Pancreas (tissue), 10 donors: Measurements from ENCODE around the gene KATNIP. TPM values are rescaled to one million over a fixed set of nuclear protein-coding genes. Genes with fewer than 3 reads are reported as not detected.
A peak's percentile ranks its signal among the peaks of the same experiment; 100 is the strongest.

Source experiments
- ATAC-seq, 4 donors: fragments of 200-7000 bp; cut with Tn5 transposase; one replicate each; pipeline versions ENCODE4 v1.8.0 to v1.9.1; 2020; ENCODE audit warnings: mild to moderate bottlenecking in 4 of 4, moderate library complexity in 4 of 4
- DNase-seq, 6 donors: peaks; one replicate each; pipeline ENCODE4 v3.0.0-alpha.2; 2020
- FAIRE-seq: peaks from 2 replicates; lab custom pipeline; 2012; peaks lifted over from hg19 to GRCh38; lab: Jason Lieb, UNC
- H3K27ac ChIP-seq, 4 donors: fragments of 200-600 bp; sonication (generic); 1 replicate in 3 of 4; 2 replicates in 1 of 4; pipeline versions ENCODE4 v1.5.0 to v1.8.0; 2020
- H3K27me3 ChIP-seq, 4 donors: fragments of 200-600 bp; one replicate each; pipeline ENCODE4 v1.8.0; 2021
- H3K36me3 ChIP-seq, 3 donors: fragments of 200-600 bp; sonication (generic) in 1 of 3; one replicate each; pipeline versions ENCODE4 v1.5.0 to v1.8.0; 2020 to 2021
- H3K4me1 ChIP-seq, 3 donors: fragments of 200-600 bp; one replicate each; pipeline ENCODE4 v1.8.0; 2021
- H3K4me3 ChIP-seq, 4 donors: fragments of 200-600 bp; sonication (generic) in 2 of 4; one replicate each; pipeline versions ENCODE4 v1.5.0 to v1.8.0; 2020 to 2021
- H3K9me3 ChIP-seq, 4 donors: fragments of 200-600 bp; one replicate each; pipeline ENCODE4 v1.8.0; 2021
- WGBS, 2 donors: extraction: QIAGEN DNeasy Blood & Tissue Kit; methylation state at CpG; one replicate each; pipeline ENCODE4 v1.1.7; 2013; 5-methylcytosine and 5-hydroxymethylcytosine counted together
- intact Hi-C, 3 donors: fragments of 100-400 bp; cut with DNase I; formaldehyde crosslinking; loops; one replicate each; pipeline versions ENCODE4 v1.11.1 to v1.14.2; 2022
- polyA plus RNA-seq, 2 donors: library from polyadenylated mRNA; stranded (reverse); fragments of 200-250 nt; gene quantifications; one replicate each; pipeline ENCODE4 v1.2.3, GENCODE V29; 2013
- total RNA-seq, 6 donors: library from RNA; stranded (reverse); fragmentation: NEBNext Ultra II Directional in 4 of 6; extraction: Animal tissue kit (Norgen Biotek cat#: 25700) in 4 of 6; gene quantifications; one replicate each; pipeline versions ENCODE4 v1.2.1 to v1.2.4, GENCODE V29; 2021 to 2023
- TF ChIP-seq, protein P1 (sequence below), 4 donors: fragments of 200-600 bp; sonication (generic) in 3 of 4; IDR thresholded peaks; one replicate each; pipeline versions ENCODE4 v1.5.0 to v1.8.0; 2021; ENCODE audit warnings: antibody characterized with exemption in 4 of 4
- donor health status: healthy with polysubstance abuse.
- donor health status: DM: no; HTN: no; CAD: no; lungs with moderate emphysema.
- donor health status: DM: no; HTN: no; CAD: no.
- donor health status: control.
- donor health status: control.
- donor health status: Bipolar disorder and iron deficiency.
- donor health status: DM: yes; HTN: yes; CAD: no.
- donor health status: DM: no; HTN: no; CAD: no.
- donor health status: DM: no; HTN: no; CAD: no.
- donor health status: DM: yes; HTN: yes; CAD: no.

KATNIP gene
- total and polyA plus RNA-seq, 8 donors: 10.8 to 26.7 (median 16.1) TPM

DNA sequence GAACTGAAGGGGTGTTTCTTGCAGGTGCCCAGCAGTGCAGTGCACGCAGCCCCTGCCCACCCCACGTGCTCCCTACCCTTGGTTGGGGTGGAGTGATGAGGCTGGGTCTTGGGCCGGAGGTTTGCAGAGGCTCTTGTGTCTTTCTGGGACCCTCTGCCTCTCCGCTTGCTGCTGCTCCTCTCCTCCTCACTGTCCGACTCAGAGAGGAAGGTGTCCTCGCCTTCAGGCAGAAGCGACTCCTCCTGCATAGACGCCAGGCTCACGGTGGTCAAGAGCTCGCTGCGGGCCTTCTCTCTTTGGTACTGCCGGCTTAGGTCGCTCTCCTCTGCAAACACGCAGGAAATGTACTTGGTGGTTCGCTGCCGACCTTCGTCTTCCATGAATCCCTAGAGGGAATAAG is 43.2 kb upstream of the KATNIP start:
- Histone ChIP-seq H3K9me3 (no peaks in the 10 kb centered on the region), H3K27me3 (no peaks in the 10 kb centered on the region), H3K4me1 (no peaks in the 10 kb centered on the region), H3K36me3 (peaks cover 4 to 85% (median 51%) of the 10 kb centered on the region in 3 donors), H3K4me3 (no peak overlapping the region), H3K27ac (no peak overlapping the region)
- WGBS, 2 donors: 94% methylated on average over 17 of the region's 17 CpGs
- TF ChIP-seq, protein P1, sequence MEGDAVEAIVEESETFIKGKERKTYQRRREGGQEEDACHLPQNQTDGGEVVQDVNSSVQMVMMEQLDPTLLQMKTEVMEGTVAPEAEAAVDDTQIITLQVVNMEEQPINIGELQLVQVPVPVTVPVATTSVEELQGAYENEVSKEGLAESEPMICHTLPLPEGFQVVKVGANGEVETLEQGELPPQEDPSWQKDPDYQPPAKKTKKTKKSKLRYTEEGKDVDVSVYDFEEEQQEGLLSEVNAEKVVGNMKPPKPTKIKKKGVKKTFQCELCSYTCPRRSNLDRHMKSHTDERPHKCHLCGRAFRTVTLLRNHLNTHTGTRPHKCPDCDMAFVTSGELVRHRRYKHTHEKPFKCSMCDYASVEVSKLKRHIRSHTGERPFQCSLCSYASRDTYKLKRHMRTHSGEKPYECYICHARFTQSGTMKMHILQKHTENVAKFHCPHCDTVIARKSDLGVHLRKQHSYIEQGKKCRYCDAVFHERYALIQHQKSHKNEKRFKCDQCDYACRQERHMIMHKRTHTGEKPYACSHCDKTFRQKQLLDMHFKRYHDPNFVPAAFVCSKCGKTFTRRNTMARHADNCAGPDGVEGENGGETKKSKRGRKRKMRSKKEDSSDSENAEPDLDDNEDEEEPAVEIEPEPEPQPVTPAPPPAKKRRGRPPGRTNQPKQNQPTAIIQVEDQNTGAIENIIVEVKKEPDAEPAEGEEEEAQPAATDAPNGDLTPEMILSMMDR (IDR thresholded peaks at IDR 0.05): no peak
- no peak for ATAC-seq
- no peak for FAIRE-seq
- intact Hi-C loops: no loop called here
- DNase-seq: no peak

DNA sequence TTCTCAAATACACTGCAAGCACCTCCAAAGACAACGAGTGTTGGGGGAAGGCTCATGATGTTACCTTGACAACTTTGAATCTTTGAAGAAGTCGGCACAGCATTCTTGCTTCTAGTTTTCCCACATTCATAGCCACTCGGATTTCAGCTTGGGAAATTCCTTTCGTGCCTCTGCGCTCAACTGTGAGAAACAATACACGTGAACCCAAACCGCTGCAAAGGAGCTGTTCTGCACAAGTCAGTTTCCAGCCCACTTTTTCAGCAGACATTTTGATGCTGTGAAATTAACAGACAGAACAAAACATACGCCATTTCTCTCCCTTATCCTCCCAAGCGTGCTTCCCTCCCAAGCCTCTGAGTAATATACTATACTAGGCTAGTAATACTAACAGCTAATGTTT is 41.5 kb upstream of the KATNIP start:
- no peaks in the 10 kb centered on the region for H3K4me1 ChIP-seq
- TF ChIP-seq, protein P1 (IDR thresholded peaks at IDR 0.05): no peak
- ATAC-seq (no peak), FAIRE-seq (no peak), DNase-seq (no peak)
- no peak overlapping the region for H3K27ac ChIP-seq
- 91 to 92% methylated on average over 9 of the region's 9 CpGs for WGBS, 2 donors
- H3K27me3 ChIP-seq: no peaks in the 10 kb centered on the region
- peaks cover 4 to 68% (median 39%) of the 10 kb centered on the region in 3 donors for H3K36me3 ChIP-seq
- H3K4me3 ChIP-seq: no peak overlapping the region
- H3K9me3 ChIP-seq: no peaks in the 10 kb centered on the region
- intact Hi-C loops: no loop called here

DNA sequence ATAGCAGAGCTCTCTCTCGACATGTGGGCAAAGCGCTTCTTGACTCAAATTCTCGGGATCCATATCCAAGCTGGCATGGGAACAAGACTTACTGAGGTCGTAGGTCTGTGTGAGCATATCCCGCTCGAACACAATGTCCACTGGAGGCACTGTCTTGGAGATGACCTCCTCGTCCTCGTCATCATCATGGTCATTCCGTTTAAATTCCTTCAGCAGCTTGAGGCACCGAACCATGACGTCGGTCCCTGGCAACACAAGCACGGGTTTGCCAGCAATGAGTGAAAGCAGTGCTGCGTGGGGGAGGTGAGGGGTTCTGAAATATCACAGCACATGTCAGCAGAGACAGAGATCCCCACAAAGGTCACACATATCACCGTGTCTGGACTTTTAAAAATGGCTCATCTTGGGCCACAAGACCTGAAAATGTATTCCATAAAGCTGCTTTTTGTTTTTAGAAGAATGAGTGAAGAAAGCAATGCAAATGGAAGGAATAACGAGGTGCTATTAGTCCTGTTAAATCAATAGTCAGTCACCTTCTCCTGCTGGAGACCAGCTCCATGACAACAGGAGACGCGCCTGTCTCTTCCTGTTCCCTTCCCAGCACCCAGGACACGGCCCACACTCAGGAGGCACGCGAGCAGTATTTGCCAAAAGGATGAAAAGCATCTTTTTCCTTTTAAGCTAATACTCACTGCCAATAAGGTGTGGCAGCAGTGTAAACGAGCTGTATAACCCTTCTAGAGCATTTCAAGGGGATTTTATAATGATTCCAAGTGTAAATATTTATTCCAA is 38.1 kb upstream of the KATNIP start:
- FAIRE-seq (no peak), DNase-seq (no peak), ATAC-seq (peak in 2 of 4 donors; percentile 27 to 40)
- H3K4me3 ChIP-seq: no peak overlapping the region
- no peaks in the 10 kb centered on the region for H3K4me1 ChIP-seq
- no peaks in the 10 kb centered on the region for H3K9me3 ChIP-seq
- H3K27ac ChIP-seq: no peak overlapping the region
- H3K36me3 ChIP-seq: peaks cover 0 to 34% (median 14%) of the 10 kb centered on the region in 3 donors
- WGBS, 2 donors: 80 to 82% methylated on average over 22 of the region's 22 CpGs
- TF ChIP-seq, protein P1 (IDR thresholded peaks at IDR 0.05): no peak
- intact Hi-C loops: no loop called here
- H3K27me3 ChIP-seq: no peaks in the 10 kb centered on the region

GRCh38 chr16:27514806-27515205 is 35.1 kb upstream of the KATNIP start:
- Histone ChIP-seq H3K4me1 (no peaks in the 10 kb centered on the region), H3K27ac (no peak overlapping the region), H3K36me3 (peaks cover 0 to 17% (median 6%) of the 10 kb centered on the region in 3 donors), H3K9me3 (no peaks in the 10 kb centered on the region), H3K27me3 (no peaks in the 10 kb centered on the region), H3K4me3 (no peak overlapping the region)
- DNase-seq: no peak
- TF ChIP-seq, protein P1 (IDR thresholded peaks at IDR 0.05): no peak
- FAIRE-seq: no peak
- intact Hi-C loops: no loop called here
- 92 to 96% methylated on average over 12 of the region's 12 CpGs for WGBS, 2 donors
- ATAC-seq: no peak

- no peak for FAIRE-seq
- peak in 2 of 6 donors; percentile 8 to 44 for DNase-seq
- intact Hi-C loops: no loop called here
- Histone ChIP-seq H3K9me3 (no peaks in the 10 kb centered on the region), H3K27me3 (no peaks in the 10 kb centered on the region), H3K27ac (peak overlapping the region in 1 of 4 donors; percentile 3), H3K4me3 (no peak overlapping the region), H3K36me3 (peaks cover 0 to 6% (median 4%) of the 10 kb centered on the region in 3 donors), H3K4me1 (no peaks in the 10 kb centered on the region)
- TF ChIP-seq, protein P1 (IDR thresholded peaks at IDR 0.05): peak; percentile 29 to 58 (median 32)
- ATAC-seq: peak; percentile 53 to 73 (median 63)
- 72 to 75% methylated on average over 9 of the region's 9 CpGs for WGBS, 2 donors
Measured at GRCh38 chr16:27515874-27516353, 34.0 kb upstream of the KATNIP start.
